T47D (cell line): Measurements from ENCODE around the gene INF2.

Experiments used
- DNase-seq, 2 experiments: peaks; one replicate each; pipeline versions ENCODE4 v3.0.0 to v3.0.0-alpha.2; 2011 to 2012; ENCODE audit warnings: low read depth in 1 of 2, low spot score in 1 of 2
- JUND ChIP-seq: IDR thresholded peaks from 2 replicates; pipeline ENCODE4 v1.6.1; 2012; ENCODE audit warnings: low read depth
- in situ Hi-C: cut with HindIII; loops from 2 replicates; pipeline ENCODE4 v1.10.0; 2016; ENCODE audit warnings: low sequenced_read_pairs, low pct_unique_long_range_greater_than_20kb

INF2 gene

GRCh38 chr14:104699426-104699748, 10.0 kb downstream of the INF2 start:
- in situ Hi-C loops, result no loop called here
- no peak for DNase-seq
- TF ChIP-seq JUND, result no peak

GRCh38 chr14:104700225-104700651, 10.8 kb downstream of the INF2 start:
- no peak for TF ChIP-seq JUND
- in situ Hi-C loops, result no loop called here
- no peak for DNase-seq

- no peak for DNase-seq
- no peak for TF ChIP-seq JUND
- in situ Hi-C loops, result no loop called here
Measured at GRCh38 chr14:104700747-104701217, 11.4 kb downstream of the INF2 start.

- no peak for TF ChIP-seq JUND
- in situ Hi-C loops, result no loop called here
- no peak for DNase-seq
Measured at GRCh38 chr14:104701383-104702076, 12.1 kb downstream of the INF2 start.

- DNase-seq, result no peak
- in situ Hi-C loops, result no loop called here
- no peak for TF ChIP-seq JUND
Measured at GRCh38 chr14:104702106-104702505, 12.7 kb downstream of the INF2 start.

GRCh38 chr14:104702673-104703072, 13.3 kb downstream of the INF2 start:
- TF ChIP-seq JUND, result no peak
- no peak for DNase-seq
- in situ Hi-C loops, result no loop called here

- in situ Hi-C loops, result no loop called here
Measured at GRCh38 chr14:104703269-104703668, 13.9 kb downstream of the INF2 start.

GRCh38 chr14:104704252-104704651, 14.8 kb downstream of the INF2 start:
- no peak for DNase-seq
- in situ Hi-C loops, result no loop called here

More at GRCh38 chr14:104703269-104703668, 13.9 kb downstream of the INF2 start:
- DNase-seq, result no peak
- TF ChIP-seq JUND, result no peak

GRCh38 chr14:104705340-104706047, 16.1 kb downstream of the INF2 start:
- DNase-seq, result peak in 1 of 2 experiments; percentile 53
- TF ChIP-seq JUND, result no peak
- in situ Hi-C loops, result no loop called here

More at GRCh38 chr14:104704252-104704651, 14.8 kb downstream of the INF2 start:
- no peak for TF ChIP-seq JUND

GRCh38 chr14:104706733-104707607, 17.6 kb downstream of the INF2 start:
- no peak for TF ChIP-seq JUND
- DNase-seq, result no peak
- in situ Hi-C loops, result no loop called here

- no peak for DNase-seq
- TF ChIP-seq JUND, result no peak
- in situ Hi-C loops, result no loop called here
Measured at GRCh38 chr14:104707608-104708595, 18.5 kb downstream of the INF2 start.
